Stimulated activated CD8-positive, alpha-beta memory T cell treated with anti-CD3 and anti-CD28 coated beads, Interleukin-7, amount 100 ng/mL, for 48 hours (primary cell): ENCODE data around the gene RC3H2.
"Not testable (repeated sequence)": the region's sequence is repeated elsewhere in the genome, so short reads cannot be mapped to it uniquely, and the experiment has no call there.

Source experiments
- DNase-seq, 2 donors: peaks; one replicate each; pipeline ENCODE4 v3.0.0-alpha.2; 2020; ENCODE audit warnings: low read depth in 1 of 2; ENCODE audit errors: extremely low read depth in 1 of 2

The RC3H2 gene

DNA sequence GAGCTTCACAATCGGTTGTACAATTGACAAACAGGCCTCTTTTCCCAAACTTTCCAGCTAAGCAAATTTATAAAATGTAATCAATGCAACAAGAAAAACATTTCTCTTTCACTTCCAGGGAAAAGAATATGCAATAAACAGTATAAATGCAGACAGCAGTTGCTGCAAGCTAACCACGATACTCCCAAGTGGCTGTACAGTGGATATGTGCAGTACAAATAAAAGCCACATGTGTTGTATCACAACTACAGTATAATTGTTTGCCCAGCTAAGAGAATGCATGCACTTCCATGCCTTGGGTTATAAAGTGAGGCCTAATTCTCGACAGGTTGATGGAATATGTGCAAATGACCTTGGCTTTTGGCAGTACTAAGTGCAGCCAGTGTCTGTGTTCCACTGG, 60.0 kb downstream of the RC3H2 start:
- DNase-seq, result no peak

DNA sequence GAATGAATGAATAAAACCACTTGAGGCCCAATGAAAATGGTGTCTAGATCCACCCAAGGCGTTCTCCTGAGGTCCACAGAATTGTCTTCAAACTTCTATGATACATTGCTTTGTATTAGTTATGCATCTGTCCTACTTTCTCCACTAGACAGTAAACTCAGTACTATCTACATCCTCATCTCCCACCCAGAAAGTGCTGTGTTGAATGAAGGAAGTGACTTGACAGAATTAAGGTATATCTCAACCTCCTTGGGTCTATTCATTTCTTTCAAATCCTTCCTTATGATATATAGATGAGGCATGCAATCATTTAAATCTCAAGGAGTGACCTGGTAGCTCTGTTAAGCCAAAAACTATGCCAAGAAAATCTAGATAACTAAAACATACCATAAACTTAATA, 61.0 kb downstream of the RC3H2 start:
- DNase-seq, result no peak

DNA sequence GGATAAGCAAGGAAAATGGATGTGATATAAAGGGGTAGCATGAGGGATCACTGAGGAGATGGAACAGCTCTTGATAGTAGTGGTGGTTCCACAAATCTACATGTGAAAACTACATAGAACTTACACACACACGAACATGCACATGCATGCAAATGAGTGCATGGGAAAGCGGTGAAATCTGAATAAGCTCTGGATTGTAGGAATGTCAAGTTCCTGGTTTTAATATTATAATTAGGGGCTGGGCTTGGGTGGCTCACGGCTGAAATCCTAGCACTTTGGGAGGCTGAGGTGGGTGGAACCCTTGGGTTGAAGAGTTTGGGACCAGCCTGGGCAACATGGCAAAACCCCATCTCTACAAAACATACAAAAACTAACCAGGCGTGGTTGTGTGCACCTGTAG, 63.7 kb downstream of the RC3H2 start:
- no peak for DNase-seq

DNA sequence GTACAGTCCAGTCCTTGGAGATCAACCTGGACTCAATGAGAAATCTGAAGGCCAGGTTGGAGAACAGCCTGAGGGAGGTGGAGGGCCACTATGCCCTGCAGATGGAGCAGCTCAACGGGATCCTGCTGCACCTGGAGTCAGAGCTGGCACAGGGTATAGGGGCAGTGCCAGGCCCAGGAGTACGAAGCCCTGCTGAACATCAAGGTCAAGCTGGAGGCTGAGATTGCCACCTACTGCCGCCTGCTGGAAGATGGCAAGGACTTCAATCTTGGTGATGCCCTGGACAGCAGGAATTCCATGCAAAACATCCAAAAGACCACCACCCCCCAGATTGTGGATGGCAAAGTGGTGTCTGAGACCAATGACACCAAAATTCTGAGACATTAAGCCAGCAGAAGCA, 66.7 kb downstream of the RC3H2 start:
- DNase-seq, result not testable (repeated sequence)

DNA sequence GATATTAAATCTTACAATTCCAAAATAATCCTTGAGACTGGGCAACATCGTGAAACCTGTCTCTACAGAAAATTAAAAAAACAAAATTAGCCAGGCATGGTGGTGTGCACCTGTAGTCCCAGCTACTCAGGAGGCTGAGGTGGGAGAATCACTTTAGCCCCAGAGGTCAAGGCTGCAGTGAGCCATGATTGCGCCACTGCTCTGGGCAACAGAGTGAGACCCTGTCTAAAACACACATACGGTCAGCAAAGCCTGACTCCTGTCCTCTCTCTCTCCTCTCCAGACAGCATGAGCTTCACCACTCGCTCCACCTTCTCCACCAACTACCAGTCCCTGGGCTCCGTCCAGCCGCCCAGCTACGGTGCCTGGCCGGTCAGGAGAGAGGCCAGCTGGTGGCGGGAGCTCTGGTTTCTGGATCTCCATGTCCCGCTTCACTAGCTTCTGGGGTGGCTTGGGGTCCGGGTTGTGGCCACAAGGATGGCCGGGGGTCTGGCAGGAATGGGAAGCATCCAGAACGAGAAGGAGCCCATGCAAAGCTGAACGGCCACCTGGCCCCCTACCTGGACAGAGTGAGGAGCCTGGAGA, 67.8 kb downstream of the RC3H2 start:
- no peak for DNase-seq

DNA sequence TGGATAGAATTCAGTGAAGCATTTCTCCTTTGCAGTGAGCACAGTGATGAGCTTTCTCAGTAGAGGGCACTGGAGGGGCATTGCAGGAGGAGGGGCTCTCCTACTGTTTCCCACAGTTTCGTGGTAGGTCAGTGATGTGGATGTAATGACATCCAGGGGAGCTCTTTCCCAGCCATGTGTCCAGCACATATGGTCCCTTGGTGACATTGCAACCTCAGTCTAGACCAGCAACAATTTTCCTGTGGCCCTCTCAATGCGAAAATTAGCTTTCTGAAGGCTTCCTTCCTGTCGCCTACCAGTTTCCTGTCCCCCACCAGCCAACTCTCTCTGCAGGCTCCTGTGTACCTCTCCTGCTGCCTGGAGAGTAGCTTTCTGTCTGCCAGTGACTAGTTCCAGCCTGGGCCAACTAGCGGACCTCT, 69.8 kb downstream of the RC3H2 start:
- DNase-seq, result no peak

DNA sequence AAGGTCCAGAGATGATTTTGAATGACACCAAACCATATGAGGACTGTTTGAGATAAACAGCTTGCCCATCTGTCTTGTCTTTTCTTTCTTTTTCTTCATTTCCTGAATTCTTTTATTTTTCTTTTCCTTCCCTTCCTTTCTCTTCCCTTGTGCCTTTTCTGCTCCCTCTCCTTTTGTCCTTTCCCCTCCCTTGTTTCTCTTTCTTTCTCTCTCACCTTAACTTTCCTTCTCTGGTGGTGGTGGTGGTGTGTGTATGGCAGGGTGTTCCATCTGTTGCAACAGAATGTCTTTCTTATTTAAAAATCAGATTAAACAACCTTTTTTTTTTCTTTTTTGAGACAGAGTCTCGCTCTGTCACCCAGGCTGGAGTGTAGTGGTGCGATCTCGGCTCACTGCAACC, 73.0 kb downstream of the RC3H2 start:
- DNase-seq, result no peak

DNA sequence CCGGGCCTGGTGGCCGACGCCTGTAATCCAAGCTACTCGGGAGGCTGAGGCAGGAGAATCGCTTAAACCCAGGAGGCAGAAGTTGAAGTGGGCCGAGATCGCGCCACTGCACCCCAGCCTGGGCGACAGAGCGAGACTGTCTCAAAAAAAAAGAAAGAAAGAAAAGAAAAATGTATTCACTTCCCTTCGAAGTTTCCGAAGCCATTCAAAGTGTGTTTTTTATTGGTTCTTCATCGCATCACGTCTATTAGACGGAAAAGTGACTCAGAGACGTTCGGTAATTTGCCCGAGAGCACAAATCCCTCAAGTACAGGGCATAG, 76.2 kb downstream of the RC3H2 start:
- not testable (repeated sequence) for DNase-seq

DNA sequence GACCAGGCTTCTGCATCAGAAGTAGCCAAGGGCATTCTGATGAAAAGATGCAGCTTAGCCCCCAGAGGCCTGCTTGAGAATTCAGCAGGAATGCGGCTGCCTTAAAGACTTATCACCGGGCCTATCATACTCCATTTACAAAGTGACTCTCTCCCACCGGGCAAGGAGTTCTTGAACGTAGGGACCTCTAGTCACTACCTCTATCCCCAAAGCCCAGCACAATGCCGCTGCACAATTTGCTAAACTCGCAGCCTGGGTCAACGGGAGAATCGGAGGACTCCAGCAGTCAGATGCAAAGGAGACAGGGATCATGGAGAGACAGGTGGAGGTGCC, 77.4 kb downstream of the RC3H2 start:
- DNase-seq, result no peak

DNA sequence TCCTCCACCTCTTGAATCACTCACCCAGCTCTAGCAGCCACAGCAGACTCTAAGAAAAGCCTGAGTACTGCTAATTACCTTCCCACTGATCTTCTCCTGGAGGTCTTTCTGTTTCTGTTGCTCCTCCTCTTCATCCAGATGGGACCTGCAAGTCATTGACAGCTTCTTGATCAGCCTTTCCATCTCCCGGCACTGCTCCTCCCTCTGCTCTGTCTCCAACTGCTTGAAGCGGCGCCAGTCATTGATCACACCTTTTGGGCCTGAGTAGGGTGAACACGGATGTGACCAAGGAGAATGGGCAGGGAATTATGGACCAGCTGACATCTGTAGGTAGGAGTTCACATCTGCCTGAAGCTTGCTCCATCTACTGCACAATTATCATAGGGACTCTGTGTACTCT, 82.2 kb downstream of the RC3H2 start:
- no peak for DNase-seq

DNA sequence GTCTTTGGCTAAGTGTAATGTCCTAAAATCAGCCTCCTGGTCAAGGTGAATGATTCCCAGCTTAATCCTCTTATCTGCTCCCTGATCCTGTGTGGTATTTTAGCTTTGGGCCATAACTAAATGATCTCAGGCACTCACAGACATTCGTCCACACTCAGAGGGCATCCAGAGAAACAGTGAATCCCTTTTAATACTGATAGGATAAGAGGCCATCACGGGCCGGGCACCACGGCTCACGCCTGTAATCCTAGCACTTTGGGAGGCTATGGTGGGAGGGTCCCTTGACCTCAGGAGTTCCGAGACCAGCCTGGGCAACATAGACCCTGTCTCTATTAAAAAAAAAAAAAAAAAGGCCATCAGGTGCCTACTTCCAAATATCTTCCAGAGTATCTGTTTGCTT, 83.1 kb downstream of the RC3H2 start:
- DNase-seq, result no peak

DNA sequence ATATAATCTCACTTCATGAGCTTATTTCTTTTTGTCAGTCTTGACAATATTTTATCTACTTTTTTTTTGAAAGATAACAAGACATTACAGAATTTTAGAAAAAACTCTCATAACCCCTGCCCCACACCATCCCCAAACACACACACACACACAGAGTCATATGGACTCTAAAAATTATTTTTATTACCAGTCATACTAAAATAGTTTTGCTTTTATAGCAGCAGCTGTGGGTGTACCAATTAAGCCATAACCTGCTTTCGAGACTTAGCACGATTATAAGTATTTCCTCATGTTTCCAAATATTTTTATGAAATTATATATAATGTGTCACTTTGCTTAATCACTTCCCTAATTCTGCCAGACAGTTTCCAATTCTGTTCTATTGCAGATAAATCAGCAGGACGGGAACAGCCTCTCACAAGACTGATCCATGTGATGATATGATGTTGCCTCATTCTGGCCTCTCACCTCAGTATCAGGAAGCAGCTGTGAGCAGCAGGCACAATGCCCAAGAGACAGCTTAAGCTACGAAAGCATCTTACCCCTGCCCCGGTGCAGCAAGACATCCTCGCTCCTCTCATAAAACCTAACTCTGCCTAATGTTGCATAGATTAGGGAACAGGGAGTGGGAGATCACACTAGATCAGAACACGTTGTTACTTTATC, 83.7 kb downstream of the RC3H2 start:
- DNase-seq, result no peak

DNA sequence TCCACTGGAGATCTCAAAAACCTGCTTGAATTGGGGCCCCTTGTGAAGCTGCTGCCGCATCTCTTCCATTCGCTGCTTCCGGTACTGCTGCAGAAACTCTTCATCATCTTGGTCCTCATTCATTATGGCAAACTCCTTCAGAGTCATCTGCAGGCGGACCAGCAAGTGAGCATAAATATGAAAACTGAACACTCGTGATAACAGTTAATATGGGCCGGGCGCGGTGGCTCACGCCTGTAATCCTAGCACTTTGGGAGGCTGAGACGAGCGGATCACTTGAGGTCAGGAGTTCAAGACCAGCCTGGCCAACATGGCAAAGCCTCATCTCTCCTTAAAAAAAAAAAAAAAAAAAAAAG, 84.7 kb downstream of the RC3H2 start:
- no peak for DNase-seq

DNA sequence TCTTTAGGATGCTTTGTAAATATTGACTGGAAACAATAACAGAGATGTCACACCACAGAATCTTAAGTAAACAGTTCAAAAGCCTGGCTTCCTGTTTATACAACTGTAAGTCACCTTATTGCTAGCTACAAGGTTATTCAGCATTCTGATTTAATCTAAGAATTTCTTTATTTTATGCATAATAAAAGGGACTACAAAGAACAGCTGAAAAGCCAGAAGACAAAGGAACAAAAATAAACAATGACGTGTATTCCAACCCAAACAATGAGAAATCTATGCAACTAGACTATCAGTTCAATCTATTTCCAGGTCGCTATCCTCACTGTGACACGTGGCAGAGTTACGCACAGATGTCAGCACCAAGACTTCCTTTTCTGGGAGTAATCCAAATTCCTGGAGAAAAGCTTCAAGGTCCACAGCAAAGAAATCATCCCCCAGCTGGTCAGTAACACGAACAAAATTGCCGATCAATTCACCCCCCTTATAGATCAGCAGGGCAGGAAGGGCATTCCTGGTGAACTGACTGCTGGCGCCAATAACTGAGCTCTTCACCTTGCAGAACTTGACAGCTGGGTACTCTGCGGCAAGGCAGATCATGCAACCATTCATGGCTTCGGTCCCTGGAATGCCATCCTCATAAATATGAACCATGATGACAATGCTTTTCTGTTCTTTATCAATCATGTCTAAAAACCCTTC, 85.2 kb downstream of the RC3H2 start:
- no peak for DNase-seq

DNA sequence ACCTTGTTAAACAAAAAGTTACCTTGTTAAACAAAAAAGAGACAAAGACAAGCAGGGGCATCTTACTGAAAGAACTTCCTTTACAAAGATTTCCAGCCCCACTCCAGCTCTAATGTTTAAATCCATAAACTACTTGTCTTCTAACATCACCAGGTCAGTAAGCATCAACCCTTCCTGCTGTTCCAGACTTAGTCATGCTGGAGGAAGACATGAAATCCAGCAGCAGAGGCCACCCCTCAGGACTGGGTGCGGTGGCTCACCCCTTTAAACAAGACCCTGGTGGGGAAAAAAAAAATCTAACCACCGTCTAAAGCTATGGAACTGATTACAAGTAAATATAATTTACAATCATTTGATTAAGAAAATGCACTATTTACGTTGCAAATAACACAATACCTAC, 85.8 kb downstream of the RC3H2 start:
- DNase-seq, result no peak

DNA sequence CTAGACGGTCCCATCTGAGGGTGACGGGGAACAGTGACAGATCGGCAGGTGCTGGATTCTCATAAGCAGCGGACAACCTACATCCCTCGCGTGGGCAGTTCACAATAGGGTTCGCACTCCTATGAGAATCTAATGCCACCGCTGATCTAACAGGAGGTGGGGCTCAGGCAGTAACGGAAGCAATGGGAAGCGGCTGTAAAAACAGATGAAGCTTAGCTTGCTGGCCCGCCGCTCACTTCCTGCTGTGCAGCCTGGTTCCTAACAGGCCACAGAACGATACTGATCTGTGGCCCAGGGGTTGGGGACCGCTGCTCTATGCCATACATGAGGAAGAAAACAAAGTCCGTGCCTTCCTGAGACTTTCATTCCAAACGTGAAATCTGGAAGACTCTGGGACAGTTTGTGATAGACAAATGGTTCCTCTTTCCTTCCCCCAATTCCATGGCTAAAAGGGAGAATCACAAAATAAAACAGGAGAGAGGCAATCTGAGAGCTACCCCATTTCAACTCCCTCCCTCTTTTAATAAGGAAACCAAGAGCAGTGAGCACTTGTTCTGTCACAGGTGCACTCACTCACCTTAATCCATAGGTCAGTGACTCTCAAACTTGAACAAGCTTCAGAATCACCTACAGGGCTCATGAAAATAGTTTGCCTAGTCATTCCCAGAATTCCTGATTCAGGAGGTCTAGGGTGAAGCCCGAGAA, 88.8 kb downstream of the RC3H2 start:
- DNase-seq, result peak in 1 of 2 donors; percentile 23

DNA sequence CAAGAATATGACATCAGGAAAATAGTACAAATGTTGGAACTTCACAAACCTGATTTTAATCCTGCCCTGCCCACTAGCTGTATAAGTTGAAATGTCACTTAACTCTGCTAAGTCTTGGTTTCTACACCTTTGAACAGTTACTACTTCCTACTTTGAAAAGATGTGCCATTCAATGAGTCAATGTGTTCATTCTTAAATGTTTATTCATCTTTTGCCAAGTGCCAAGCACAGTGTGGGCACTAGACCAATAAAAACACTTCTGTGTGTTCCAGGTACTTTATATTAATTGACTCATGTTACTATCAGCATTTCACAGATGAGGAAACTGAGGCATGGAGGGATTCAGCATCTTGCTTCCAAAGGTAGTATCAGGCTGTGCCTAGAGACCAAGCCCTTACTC, 89.6 kb downstream of the RC3H2 start:
- no peak for DNase-seq

DNA sequence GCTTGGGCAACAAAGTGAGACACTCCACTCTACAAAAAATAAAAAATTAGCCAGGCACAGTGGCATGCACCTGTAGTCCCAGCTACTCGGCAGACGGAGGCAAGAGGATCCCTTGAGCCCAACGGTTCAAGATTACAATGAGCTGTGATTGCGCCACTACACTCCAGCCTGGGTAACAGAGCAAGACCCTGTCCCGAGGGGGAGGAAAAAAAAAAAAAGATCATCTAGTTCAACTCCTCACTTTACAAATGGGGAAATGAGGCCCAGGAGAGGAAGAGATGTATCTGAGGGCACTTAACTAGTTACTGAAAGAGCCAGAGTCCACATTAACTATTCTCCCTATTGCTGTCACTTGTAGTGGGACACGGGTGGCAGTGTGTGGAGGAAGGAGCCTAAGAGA, 90.6 kb downstream of the RC3H2 start:
- DNase-seq, result no peak

DNA sequence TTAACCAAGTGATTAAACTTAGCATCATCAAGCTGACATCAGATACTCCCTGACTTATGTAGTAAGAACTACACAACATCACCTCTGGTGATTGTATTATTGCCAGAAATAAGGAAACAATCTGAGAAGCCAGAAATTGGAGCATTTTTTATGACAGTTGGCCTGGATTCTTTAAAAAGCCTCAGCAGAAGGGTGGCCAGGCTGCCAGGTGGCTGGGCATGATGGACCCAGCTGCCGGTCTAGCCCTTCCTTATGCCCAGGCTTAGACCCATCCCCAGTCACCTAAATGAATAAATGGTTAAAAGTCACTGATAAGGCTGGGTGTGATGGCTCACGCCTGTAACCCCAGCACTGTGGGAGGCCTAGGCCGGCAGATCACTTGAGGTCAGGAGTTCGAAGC, 92.4 kb downstream of the RC3H2 start:
- no peak for DNase-seq

DNA sequence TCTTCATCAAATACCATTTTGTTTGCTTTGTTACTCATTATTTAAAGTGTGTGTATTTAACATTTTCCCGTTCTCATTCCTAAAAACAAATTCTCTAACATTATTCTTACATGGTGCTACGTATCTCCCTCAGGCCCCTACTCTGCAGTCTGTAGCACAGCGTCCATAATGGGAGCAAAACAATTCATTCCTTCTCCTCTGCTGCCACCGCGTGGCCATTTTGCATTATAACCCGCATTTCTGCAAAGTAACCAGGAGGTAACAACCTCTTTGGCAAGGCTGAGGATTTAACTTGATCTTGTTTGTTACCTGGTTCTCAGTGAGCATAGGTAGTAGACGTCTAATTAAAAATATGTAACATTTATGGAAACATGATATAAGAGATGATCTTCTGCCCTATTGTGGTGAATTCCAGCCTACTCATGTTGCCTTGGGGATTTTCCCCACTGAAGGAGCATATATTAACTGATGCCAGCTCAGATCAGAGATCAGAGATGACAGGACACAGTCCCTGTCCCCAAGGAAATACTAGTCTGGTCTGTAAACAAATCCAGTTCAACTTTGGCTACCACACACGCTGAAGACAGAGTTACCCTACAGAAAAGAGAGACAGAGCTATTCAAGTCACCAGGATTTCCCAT, 94.7 kb downstream of the RC3H2 start:
- peak in 1 of 2 donors; percentile 44 for DNase-seq

DNA sequence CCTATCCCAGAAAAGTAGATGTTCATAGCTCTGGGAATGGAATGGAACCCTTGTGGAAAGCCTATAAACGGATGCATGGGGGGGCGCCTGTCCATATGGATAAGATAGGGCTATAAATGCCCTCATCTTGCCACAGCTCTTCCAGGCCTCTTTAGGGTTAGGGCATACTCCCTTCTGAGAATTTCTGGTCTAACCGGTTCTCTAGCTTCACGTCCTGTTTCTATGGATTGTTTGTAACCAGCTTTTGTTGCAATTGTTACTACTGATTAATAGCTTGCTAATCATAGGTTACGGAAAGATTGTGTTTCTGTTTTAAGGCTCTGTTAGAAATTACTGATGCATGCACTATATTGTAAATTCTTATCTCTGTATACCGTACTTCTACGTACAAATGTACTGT, 95.9 kb downstream of the RC3H2 start:
- DNase-seq, result not testable (repeated sequence)

DNA sequence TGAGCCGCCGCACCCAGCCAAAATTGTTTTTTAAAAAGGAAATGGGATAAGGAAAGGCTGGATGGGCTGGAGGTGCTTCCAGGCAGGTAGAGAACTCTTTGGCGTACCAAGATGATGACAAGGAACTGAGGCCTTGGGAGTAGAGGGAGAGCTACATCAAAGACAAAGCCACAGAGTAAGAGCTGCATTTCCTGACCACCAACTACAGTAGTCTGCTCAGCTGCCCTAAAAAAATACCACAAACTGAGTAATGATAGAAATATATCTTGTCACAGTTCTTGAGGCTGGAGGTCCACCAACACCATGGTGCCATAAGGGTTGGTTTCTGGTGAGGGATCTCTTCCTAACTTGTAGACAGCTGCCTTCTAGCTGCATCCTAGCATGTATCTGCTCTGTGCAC, 97.0 kb downstream of the RC3H2 start:
- DNase-seq, result no peak
